ENCODE data around the gene SDCBP2. TPM values are rescaled to one million over a fixed set of nuclear protein-coding genes. Genes with fewer than 3 reads are reported as not detected.

Gene SDCBP2
- total RNA-seq, 1 donor from 2014 or later = not detected

GRCh38 chr20:1293641-1294379 is 35.1 kb downstream of the SDCBP2 start:
- H3K36me3 ChIP-seq = peaks cover 0 to 11% of the 10 kb centered on the region in 2 donors
- H3K27me3 ChIP-seq = no peaks in the 10 kb centered on the region
- no peak overlapping the region for H3K27ac ChIP-seq
- no peaks in the 10 kb centered on the region for H3K4me1 ChIP-seq
- no peak overlapping the region for H3K4me3 ChIP-seq
- DNase-seq (ENCODE audit: low spot score in 2 of 2) = no peak
- TF ChIP-seq, protein P1, sequence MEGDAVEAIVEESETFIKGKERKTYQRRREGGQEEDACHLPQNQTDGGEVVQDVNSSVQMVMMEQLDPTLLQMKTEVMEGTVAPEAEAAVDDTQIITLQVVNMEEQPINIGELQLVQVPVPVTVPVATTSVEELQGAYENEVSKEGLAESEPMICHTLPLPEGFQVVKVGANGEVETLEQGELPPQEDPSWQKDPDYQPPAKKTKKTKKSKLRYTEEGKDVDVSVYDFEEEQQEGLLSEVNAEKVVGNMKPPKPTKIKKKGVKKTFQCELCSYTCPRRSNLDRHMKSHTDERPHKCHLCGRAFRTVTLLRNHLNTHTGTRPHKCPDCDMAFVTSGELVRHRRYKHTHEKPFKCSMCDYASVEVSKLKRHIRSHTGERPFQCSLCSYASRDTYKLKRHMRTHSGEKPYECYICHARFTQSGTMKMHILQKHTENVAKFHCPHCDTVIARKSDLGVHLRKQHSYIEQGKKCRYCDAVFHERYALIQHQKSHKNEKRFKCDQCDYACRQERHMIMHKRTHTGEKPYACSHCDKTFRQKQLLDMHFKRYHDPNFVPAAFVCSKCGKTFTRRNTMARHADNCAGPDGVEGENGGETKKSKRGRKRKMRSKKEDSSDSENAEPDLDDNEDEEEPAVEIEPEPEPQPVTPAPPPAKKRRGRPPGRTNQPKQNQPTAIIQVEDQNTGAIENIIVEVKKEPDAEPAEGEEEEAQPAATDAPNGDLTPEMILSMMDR (IDR thresholded peaks at IDR 0.05) = no peak
- intact Hi-C loops (cut with DNase I) = no loop called here
- H3K9me3 ChIP-seq = no peaks in the 10 kb centered on the region

GRCh38 chr20:1292620-1293019 is 36.3 kb downstream of the SDCBP2 start:
- H3K9me3 ChIP-seq = no peaks in the 10 kb centered on the region
- TF ChIP-seq, protein P1 (IDR thresholded peaks at IDR 0.05) = no peak
- no peak for DNase-seq (ENCODE audit: low spot score in 2 of 2)
- no peaks in the 10 kb centered on the region for H3K4me1 ChIP-seq
- peaks cover 0 to 11% of the 10 kb centered on the region in 2 donors for H3K36me3 ChIP-seq
- no peak overlapping the region for H3K4me3 ChIP-seq
- intact Hi-C loops (cut with DNase I) = no loop called here
- H3K27me3 ChIP-seq = no peaks in the 10 kb centered on the region
- no peak overlapping the region for H3K27ac ChIP-seq

GRCh38 chr20:1291191-1291741 is 37.7 kb downstream of the SDCBP2 start:
- TF ChIP-seq, protein P1 (IDR thresholded peaks at IDR 0.05) = no peak
- no peak overlapping the region for H3K27ac ChIP-seq
- H3K36me3 ChIP-seq = peaks cover 0 to 4% of the 10 kb centered on the region in 2 donors
- no peak overlapping the region for H3K4me3 ChIP-seq
- H3K4me1 ChIP-seq = no peaks in the 10 kb centered on the region
- no peak for DNase-seq (ENCODE audit: low spot score in 2 of 2)
- no peaks in the 10 kb centered on the region for H3K9me3 ChIP-seq
- intact Hi-C loops (cut with DNase I) = no loop called here
- no peaks in the 10 kb centered on the region for H3K27me3 ChIP-seq

DNA sequence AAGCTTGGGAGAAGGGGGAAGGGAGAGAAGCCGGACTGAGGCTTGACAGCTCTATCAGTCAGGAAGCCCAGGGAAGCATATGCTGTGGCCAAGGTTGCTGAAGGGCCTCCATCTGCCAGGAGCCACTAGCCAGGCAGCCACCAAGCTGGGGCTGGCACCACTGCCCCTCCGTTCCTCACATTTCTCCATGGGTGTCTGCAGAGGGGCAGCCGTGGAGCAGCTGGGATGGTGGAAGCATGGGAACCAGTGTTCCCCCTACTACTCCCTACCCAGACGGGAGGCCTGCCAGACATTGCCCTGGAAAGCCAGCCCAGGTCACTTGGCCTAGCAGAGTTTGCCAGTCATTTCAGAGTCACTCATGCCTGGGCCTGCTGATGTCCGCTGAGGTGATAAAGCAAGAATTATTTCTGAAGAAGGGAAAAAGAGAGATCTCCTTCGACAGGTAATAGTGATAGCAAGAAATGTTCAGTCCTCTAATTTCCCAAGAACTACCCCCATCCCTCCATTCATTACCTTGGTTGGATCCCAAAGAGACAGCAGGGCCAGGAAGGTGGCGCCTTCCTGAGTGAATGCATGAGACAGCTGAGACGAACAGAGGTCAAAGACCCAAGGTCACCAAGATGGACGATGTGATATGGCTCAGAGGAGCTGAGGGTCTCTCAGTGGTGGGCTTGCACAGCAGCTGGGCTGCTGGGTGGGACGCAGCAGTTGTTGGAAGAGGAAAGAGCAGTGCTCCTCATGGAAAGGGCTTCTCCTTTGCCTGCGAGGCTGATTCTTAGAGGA is 41.0 kb downstream of the SDCBP2 start:
- Histone ChIP-seq H3K4me1 (no peaks in the 10 kb centered on the region), H3K27ac (no peak overlapping the region), H3K27me3 (no peaks in the 10 kb centered on the region), H3K4me3 (no peak overlapping the region), H3K36me3 (peaks cover 0 to 8% of the 10 kb centered on the region in 2 donors), H3K9me3 (no peaks in the 10 kb centered on the region)
- intact Hi-C loops (cut with DNase I) = no loop called here
- TF ChIP-seq, protein P1 (IDR thresholded peaks at IDR 0.05) = no peak
- DNase-seq (ENCODE audit: low spot score in 2 of 2) = no peak

DNA sequence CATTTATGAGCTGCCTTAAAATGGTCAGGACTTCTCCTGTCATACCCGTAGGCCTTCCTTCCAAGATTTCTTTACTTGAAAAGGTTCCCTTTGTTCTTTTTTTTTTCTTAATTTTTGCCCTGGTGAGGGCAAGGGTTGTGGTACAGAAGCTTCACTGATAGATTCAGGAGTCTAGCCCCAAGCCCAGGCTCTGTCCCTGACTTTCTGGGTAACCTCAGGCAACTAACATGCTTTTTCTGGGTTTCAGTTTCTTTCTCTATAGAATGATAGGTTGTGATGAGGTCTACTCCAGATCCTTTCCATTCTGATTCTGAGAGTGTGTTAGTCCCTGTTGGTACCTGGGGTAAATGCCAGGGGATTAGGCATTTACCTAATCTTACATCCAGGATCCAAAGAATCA is 41.6 kb downstream of the SDCBP2 start:
- no peaks in the 10 kb centered on the region for H3K27me3 ChIP-seq
- no peaks in the 10 kb centered on the region for H3K9me3 ChIP-seq
- intact Hi-C loops (cut with DNase I) = no loop called here
- no peak for DNase-seq (ENCODE audit: low spot score in 2 of 2)
- no peak overlapping the region for H3K4me3 ChIP-seq
- peaks cover 0 to 8% of the 10 kb centered on the region in 2 donors for H3K36me3 ChIP-seq
- no peak overlapping the region for H3K27ac ChIP-seq
- H3K4me1 ChIP-seq = no peaks in the 10 kb centered on the region
- TF ChIP-seq, protein P1 (IDR thresholded peaks at IDR 0.05) = no peak

Data from ascending aorta (tissue), 2 donors.